Duodenal mucosa (tissue), 2 donors: Measurements from ENCODE around the gene PHC2.

Source experiments
- H3K27ac ChIP-seq: one replicate; pipeline ENCODE4 v1.7.0; 2013; ENCODE audit warnings: low read depth, low read length
- H3K27me3 ChIP-seq, 2 donors: one replicate each; pipeline ENCODE4 v1.7.0; 2013; ENCODE audit warnings: low read length in 2 of 2, control low read depth in 1 of 2; ENCODE audit not compliant: insufficient read depth in 2 of 2, control insufficient read depth in 1 of 2
- H3K36me3 ChIP-seq, 2 donors: one replicate each; pipeline ENCODE4 v1.7.0; 2013; ENCODE audit warnings: low read length in 2 of 2, control low read depth in 1 of 2; ENCODE audit not compliant: insufficient read depth in 2 of 2, control insufficient read depth in 1 of 2
- H3K4me1 ChIP-seq, 2 donors: one replicate each; pipeline ENCODE4 v1.7.0; 2013; ENCODE audit warnings: low read length in 2 of 2, control low read depth in 1 of 2; ENCODE audit not compliant: insufficient read depth in 2 of 2, control insufficient read depth in 1 of 2
- H3K4me3 ChIP-seq, 2 donors: one replicate each; pipeline ENCODE4 v1.7.0; 2013; ENCODE audit warnings: low read length in 2 of 2, low read depth in 1 of 2
- H3K9ac ChIP-seq, 2 donors: one replicate each; pipeline ENCODE4 v1.7.0; 2013; ENCODE audit warnings: low read length in 2 of 2, low read depth in 1 of 2
- H3K9me3 ChIP-seq, 2 donors: one replicate each; pipeline ENCODE4 v1.7.0; 2013; ENCODE audit warnings: low read length in 2 of 2, control low read depth in 1 of 2; ENCODE audit not compliant: control insufficient read depth in 1 of 2

Gene PHC2

GRCh38 chr1:33306653-33307493 lies 124.0 kb downstream of the PHC2 start:
- no peaks in the 10 kb centered on the region for H3K36me3 ChIP-seq
- H3K27me3 ChIP-seq = peaks cover 3 to 9% of the 10 kb centered on the region in 2 donors
- no peaks in the 10 kb centered on the region for H3K9me3 ChIP-seq
- H3K4me1 ChIP-seq = no peaks in the 10 kb centered on the region
- no peak overlapping the region for H3K27ac ChIP-seq
- H3K9ac ChIP-seq = no peak overlapping the region
- H3K4me3 ChIP-seq = peak overlapping the region; percentile 32 to 35

DNA sequence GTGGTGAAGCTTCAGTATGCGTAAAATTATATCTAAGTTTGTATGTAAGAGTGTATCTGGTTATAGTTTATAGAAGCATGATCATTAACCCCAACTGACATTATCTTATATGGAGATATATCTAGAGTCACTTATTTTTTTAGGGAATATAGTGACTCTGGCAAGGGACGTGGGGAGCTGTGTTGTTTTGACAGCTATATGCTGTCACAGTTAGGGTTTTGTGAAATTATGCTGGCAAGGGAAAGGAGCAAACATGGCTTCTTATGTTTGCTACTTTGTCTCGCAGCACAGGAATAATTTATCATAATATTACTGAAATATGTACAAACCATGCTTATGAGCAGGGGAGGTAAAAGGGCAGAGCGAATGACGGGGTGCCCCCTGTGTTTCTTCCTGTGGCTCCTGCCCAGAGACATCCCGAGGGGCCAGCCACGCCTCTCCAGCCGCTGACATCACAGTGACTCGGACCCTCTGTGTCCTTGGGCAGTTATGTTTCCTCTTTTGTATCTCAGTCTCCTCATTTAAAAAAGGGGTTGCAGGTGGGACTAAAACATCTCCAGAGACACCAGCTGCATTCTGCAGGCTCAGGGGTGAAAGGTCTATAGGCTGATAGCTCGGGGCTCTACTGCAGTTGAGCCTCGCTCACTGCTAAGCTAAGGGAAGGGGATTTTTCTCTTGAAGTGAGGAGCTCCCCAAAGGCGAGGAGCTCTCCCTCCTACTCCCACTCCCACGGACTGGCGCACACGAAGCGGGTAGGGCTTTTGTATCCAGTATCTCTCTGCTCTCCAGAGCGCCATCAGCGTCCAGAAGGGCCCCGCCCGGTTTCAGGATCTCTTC lies 124.9 kb downstream of the PHC2 start:
- peaks cover 3 to 9% of the 10 kb centered on the region in 2 donors for H3K27me3 ChIP-seq
- H3K4me3 ChIP-seq = peak overlapping the region; percentile 5 to 35
- H3K9me3 ChIP-seq = no peaks in the 10 kb centered on the region
- H3K27ac ChIP-seq = no peak overlapping the region
- no peaks in the 10 kb centered on the region for H3K36me3 ChIP-seq
- no peaks in the 10 kb centered on the region for H3K4me1 ChIP-seq
- H3K9ac ChIP-seq = no peak overlapping the region

DNA sequence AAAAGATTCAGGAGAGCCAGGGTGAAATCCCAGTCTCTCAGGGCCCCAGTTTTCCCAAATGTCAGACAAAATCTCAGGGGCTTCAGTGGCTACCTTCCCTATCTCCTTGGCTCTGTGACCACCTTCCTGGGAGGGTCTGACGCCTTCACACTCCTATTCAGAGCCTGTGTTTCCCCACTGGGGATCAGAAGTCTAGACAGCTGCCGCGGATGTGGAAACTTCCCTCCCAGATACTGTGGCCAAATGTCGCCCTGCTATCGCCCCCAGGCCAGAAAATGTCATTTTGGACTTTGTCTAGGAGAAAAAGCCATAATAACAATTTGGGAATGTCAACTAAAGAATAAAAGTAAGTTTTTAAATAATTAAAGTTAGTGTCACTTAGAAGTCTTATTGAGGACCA lies 125.9 kb downstream of the PHC2 start:
- H3K36me3 ChIP-seq = no peaks in the 10 kb centered on the region
- peaks cover 3 to 9% of the 10 kb centered on the region in 2 donors for H3K27me3 ChIP-seq
- H3K4me3 ChIP-seq = no peak overlapping the region
- no peak overlapping the region for H3K27ac ChIP-seq
- H3K9ac ChIP-seq = no peak overlapping the region
- no peaks in the 10 kb centered on the region for H3K4me1 ChIP-seq
- no peaks in the 10 kb centered on the region for H3K9me3 ChIP-seq

DNA sequence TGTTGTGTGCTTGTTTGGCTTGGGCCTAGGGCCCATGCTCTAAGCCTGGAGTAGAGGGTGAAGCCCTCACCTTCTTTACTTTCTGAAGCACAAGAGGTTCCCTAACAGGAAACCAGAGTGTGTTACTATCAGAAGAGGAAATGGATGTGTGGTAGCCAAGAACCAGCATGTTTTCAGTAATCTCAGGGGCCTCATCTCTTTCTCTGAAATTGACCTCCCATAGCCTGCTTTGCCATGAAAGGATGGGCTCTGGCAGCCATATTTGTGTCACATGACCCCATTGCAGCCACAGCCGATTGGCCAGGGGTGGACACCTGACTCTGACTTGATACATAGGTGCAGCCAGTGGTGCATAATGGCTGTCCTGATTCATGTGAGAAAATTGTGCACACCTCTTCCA lies 128.6 kb downstream of the PHC2 start:
- peaks cover 3 to 9% of the 10 kb centered on the region in 2 donors for H3K27me3 ChIP-seq
- H3K4me1 ChIP-seq = peaks cover 4 to 5% of the 10 kb centered on the region in 2 donors
- H3K36me3 ChIP-seq = peaks cover 0 to 11% of the 10 kb centered on the region in 2 donors
- H3K4me3 ChIP-seq = no peak overlapping the region
- H3K9me3 ChIP-seq = no peaks in the 10 kb centered on the region
- no peak overlapping the region for H3K27ac ChIP-seq
- H3K9ac ChIP-seq = no peak overlapping the region

DNA sequence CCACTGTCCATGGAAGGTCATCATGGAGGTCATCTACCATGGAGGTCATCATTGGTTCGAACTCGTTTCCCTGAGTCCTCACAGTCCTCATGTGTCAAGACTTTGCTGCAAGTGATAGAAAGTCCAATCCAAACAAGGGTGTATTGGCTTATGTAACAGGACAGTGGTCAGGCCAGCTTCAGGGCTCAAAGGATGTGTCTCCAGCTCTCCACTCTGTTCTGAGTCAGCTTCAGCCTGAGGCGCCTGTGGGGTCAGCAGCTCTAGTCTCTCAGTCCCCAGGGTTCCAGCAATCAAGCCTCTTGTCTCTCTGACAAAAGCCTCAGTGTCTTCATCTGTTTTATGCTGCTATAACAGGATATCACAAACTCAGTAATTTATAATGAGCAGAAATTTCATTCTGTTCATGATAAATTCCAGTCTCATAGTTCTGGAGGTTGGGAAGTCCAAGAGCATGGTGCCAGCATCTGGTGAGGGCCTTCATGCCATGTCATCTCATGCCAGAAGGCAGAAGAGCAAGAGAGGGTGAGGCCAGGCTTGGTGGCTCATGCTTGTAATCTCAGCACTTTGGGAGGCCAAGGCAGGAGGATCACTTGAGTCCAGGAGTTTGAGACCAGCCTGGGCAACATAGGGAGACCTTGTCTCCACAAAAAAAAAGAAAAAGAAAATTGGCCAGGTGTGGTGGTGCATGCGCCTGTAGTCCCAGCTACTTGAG lies 129.5 kb downstream of the PHC2 start:
- H3K9me3 ChIP-seq = no peaks in the 10 kb centered on the region
- H3K27ac ChIP-seq = no peak overlapping the region
- H3K9ac ChIP-seq = no peak overlapping the region

GRCh38 chr1:33300673-33301072 lies 130.2 kb downstream of the PHC2 start:
- peaks cover 5 to 6% of the 10 kb centered on the region in 2 donors for H3K4me1 ChIP-seq
- H3K4me3 ChIP-seq = no peak overlapping the region
- no peak overlapping the region for H3K9ac ChIP-seq
- H3K36me3 ChIP-seq = peaks cover 0 to 23% of the 10 kb centered on the region in 2 donors
- H3K27ac ChIP-seq = no peak overlapping the region
- no peaks in the 10 kb centered on the region for H3K9me3 ChIP-seq
- H3K27me3 ChIP-seq = peaks cover 0 to under 1% of the 10 kb centered on the region in 2 donors

More for the DNA sequence above, 129.5 kb downstream of the PHC2 start:
- H3K27me3 ChIP-seq = peaks cover 0 to 8% of the 10 kb centered on the region in 2 donors
- peaks cover 4 to 5% of the 10 kb centered on the region in 2 donors for H3K4me1 ChIP-seq
- H3K36me3 ChIP-seq = peaks cover 0 to 16% of the 10 kb centered on the region in 2 donors
- H3K4me3 ChIP-seq = no peak overlapping the region

GRCh38 chr1:33299461-33300155 lies 131.3 kb downstream of the PHC2 start:
- Histone ChIP-seq H3K27ac (no peak overlapping the region), H3K4me1 (peaks cover 5 to 8% of the 10 kb centered on the region in 2 donors), H3K4me3 (no peak overlapping the region), H3K9me3 (no peaks in the 10 kb centered on the region), H3K27me3 (no peaks in the 10 kb centered on the region), H3K36me3 (peaks cover 0 to 28% of the 10 kb centered on the region in 2 donors), H3K9ac (no peak overlapping the region)

- H3K4me1 ChIP-seq = peaks cover 5 to 8% of the 10 kb centered on the region in 2 donors
- no peaks in the 10 kb centered on the region for H3K27me3 ChIP-seq
- no peaks in the 10 kb centered on the region for H3K9me3 ChIP-seq
- peaks cover 0 to 33% of the 10 kb centered on the region in 2 donors for H3K36me3 ChIP-seq
- no peak overlapping the region for H3K9ac ChIP-seq
- H3K27ac ChIP-seq = no peak overlapping the region
- no peak overlapping the region for H3K4me3 ChIP-seq
Observed at GRCh38 chr1:33298623-33299277, 132.1 kb downstream of the PHC2 start.

- Histone ChIP-seq H3K4me3 (no peak overlapping the region), H3K27me3 (no peaks in the 10 kb centered on the region), H3K36me3 (peaks cover 0 to 36% of the 10 kb centered on the region in 2 donors), H3K9me3 (no peaks in the 10 kb centered on the region), H3K27ac (no peak overlapping the region), H3K9ac (no peak overlapping the region), H3K4me1 (peaks cover 5 to 8% of the 10 kb centered on the region in 2 donors)
Observed at GRCh38 chr1:33297911-33298622, 132.8 kb downstream of the PHC2 start.
